KOPT-K1 (cell line): ENCODE results near the gene IL18R1.
"Not testable (repeated sequence)": the region's sequence is repeated elsewhere in the genome, so short reads cannot be mapped to it uniquely, and the experiment has no call there.

ENCODE experiments used
- H3K27ac ChIP-seq: fragments of 200-600 bp; sonication (generic); 2 replicates; pipeline ENCODE4 v1.5.1; 2016; ENCODE audit warnings: antibody characterized with exemption, mild to moderate bottlenecking, low read depth, low read length; ENCODE audit not compliant: poor library complexity, severe bottlenecking
- H3K36me3 ChIP-seq: fragments of 200-600 bp; sonication (generic); 2 replicates; pipeline ENCODE4 v1.5.1; 2017; ENCODE audit warnings: antibody characterized with exemption, mild to moderate bottlenecking, low read length, moderate library complexity; ENCODE audit not compliant: insufficient read depth
- H3K9me3 ChIP-seq: fragments of 200-600 bp; sonication (generic); 2 replicates; pipeline ENCODE4 v1.5.1; 2017; ENCODE audit warnings: antibody characterized with exemption, low read length, mild to moderate bottlenecking; ENCODE audit not compliant: insufficient read depth, poor library complexity, severe bottlenecking

Gene IL18R1

GRCh38 chr2:102355526-102356380, at the start of gene IL18R1:
Gene IL18R1 (plus strand): TSS chr2:102355796. CDS start chr2:102362661, 6,865 bp downstream.
- H3K9me3 ChIP-seq: no peaks in the 10 kb centered on the region
- no peaks in the 10 kb centered on the region for H3K36me3 ChIP-seq
- peak within 1 kb of the TSS; percentile 53 for H3K27ac ChIP-seq

- H3K9me3 ChIP-seq: no peaks in the 10 kb centered on the region
- no peaks in the 10 kb centered on the region for H3K36me3 ChIP-seq
- H3K27ac ChIP-seq: no peak overlapping the region
These were observed 49.5 kb upstream of the IL18R1 start for GRCh38 chr2:102306125-102306524.

DNA sequence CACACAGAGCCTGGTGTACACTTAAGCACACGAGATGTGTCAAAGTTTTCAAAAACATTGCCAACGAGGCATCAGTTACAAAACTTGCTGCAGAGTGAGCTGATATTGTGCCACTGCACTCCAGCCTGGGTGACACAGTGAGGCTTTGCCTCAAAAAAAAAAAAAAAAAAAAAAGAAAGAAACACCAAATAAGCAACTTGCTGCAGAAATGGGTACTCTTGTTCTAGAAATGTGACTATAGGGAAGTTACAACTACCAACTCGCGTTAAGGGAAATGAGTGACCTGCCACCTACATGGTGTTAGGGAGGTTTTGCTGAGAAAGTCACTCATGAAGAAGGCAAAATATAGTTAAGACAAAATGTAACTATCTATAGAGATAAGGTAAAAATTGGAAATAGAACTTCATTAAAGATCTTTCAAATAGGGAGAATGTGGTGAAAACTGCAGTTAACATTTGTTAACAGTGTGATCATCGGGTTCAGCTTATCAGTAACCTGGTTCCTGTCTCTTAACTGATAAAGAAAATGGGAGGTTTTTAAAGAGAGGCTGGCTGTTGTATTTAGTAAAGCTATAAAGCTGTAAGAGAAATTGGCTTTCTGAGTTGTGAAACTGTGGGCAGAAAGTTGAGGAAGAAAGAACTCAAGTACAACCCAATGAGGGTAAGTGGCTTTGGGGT, 44.5 kb upstream of the IL18R1 start, which contains the start of gene IL1RL1:
Gene IL1RL1, plus strand, starts transcription at position 600 of the 677 bp plus-strand sequence. CDS start 26,702 bp downstream, outside the sequence.
- Histone ChIP-seq H3K9me3 (no peaks in the 10 kb centered on the region), H3K27ac (no peak within 1 kb of the TSS), H3K36me3 (no peaks in the 10 kb centered on the region)

GRCh38 chr2:102313025-102313424, 42.6 kb upstream of the IL18R1 start:
- Histone ChIP-seq H3K9me3 (no peaks in the 10 kb centered on the region), H3K36me3 (no peaks in the 10 kb centered on the region), H3K27ac (no peak overlapping the region)

- no peak overlapping the region for H3K27ac ChIP-seq
- H3K36me3 ChIP-seq: no peaks in the 10 kb centered on the region
- H3K9me3 ChIP-seq: no peaks in the 10 kb centered on the region
These were observed 42.1 kb upstream of the IL18R1 start for GRCh38 chr2:102313471-102313870.

DNA sequence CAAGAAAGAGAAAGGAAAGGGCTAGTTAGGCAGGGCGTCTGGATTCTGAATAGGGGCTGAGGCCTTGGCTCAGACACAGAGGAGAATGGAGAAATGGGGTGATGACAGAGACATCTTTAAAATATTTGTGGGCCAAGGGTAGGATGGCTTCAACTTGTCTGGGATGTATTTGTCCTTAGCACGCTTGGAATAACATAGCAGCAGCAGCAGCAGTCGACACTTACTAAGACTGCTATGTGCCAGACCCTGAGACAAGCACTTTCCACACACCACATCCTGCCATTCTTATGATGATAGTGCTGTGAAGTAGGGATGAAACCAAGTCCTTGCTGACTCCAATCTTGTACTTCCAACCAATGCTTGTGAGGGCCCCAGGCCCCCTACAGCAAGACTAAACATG, 41.6 kb upstream of the IL18R1 start:
- Histone ChIP-seq H3K27ac (no peak overlapping the region), H3K9me3 (no peaks in the 10 kb centered on the region), H3K36me3 (no peaks in the 10 kb centered on the region)

- H3K9me3 ChIP-seq: no peaks in the 10 kb centered on the region
- H3K27ac ChIP-seq: no peak overlapping the region
- H3K36me3 ChIP-seq: no peaks in the 10 kb centered on the region
These were observed 39.7 kb upstream of the IL18R1 start for GRCh38 chr2:102315921-102316320.

GRCh38 chr2:102317715-102318114, 37.9 kb upstream of the IL18R1 start:
- Histone ChIP-seq H3K9me3 (no peaks in the 10 kb centered on the region), H3K36me3 (no peaks in the 10 kb centered on the region)

DNA sequence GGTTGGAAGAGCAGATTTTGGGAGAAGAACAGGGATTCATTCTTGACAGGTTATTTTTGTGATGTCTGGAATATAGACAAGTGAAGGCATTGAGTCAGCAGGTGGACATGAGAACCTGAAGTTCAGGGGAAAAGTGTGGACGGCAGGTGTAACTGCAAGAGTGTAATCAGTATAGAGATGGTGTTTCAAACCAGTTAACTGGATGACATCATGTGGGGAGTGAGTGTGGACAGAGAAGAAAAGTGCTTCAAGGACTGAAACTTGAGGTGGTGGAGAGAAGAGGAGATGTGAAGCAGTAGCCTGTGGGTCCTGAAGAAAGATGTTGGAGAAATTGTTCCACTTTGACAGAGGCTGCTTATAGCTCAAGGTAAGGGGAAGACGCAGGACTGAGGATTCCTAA, 37.2 kb upstream of the IL18R1 start:
- H3K27ac ChIP-seq: no peak overlapping the region
- no peaks in the 10 kb centered on the region for H3K36me3 ChIP-seq
- no peaks in the 10 kb centered on the region for H3K9me3 ChIP-seq

More at GRCh38 chr2:102317715-102318114, 37.9 kb upstream of the IL18R1 start:
- no peak overlapping the region for H3K27ac ChIP-seq

DNA sequence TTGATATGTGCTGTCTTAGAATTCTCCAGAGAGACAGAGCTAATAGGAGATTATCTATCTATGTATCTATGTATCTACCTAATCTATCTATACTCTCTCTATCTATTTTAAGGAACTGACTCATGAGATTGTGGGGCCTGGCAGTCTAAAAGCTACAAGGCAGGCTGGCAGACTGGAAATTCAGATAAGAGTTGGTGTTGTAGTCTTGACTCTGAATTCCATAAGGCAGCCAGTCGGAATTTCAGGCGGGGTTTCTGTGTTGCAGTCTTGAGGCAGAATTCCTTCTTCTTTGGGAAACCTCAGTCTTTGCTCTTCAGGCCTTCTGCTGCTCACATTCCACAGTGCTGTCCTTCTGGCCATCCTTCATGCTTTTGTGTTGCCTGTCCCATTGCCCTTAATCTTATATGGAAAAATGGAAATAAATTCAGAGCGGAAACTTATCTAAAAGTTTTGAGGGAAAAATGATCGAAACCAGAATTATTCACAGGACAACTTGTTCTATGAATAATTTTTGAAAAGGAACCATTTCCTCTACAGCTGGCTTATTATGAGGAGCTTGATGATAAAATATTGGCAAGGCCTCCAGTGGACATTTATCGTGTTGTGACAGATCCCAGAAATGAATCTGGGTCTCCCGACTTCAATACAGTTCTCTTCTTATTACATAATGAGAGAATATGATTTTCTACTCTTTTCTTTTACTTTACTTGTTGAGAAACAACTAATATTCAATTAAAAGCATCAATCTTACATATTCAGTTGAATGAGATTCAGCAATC, 33.5 kb upstream of the IL18R1 start:
- Histone ChIP-seq H3K36me3 (no peaks in the 10 kb centered on the region), H3K9me3 (no peaks in the 10 kb centered on the region)

DNA sequence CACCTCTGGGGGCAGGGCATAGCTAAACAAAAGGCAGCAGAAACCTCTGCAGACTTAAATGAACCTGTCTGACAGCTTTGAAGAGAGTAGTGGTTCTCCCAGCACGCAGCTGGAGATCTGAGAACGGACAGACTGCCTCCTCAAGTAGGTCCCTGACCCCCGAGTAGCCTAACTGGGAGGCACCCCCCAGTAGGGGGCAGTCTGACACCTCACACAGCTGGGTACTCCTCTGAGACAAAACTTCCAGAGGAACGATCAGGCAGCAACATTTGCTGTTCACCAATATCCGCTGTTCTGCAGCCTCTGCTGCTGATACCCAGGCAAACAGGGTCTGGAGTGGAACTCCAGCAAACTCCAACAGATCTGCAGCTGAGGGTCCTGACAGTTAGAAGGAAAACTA, 30.7 kb upstream of the IL18R1 start:
- H3K27ac ChIP-seq, H3K36me3 ChIP-seq, H3K9me3 ChIP-seq: not testable (repeated sequence)

More for the DNA sequence above, 33.5 kb upstream of the IL18R1 start:
- no peak overlapping the region for H3K27ac ChIP-seq

- no peaks in the 10 kb centered on the region for H3K9me3 ChIP-seq
- no peak overlapping the region for H3K27ac ChIP-seq
- no peaks in the 10 kb centered on the region for H3K36me3 ChIP-seq
These were observed 24.1 kb upstream of the IL18R1 start for GRCh38 chr2:102331311-102331980.

DNA sequence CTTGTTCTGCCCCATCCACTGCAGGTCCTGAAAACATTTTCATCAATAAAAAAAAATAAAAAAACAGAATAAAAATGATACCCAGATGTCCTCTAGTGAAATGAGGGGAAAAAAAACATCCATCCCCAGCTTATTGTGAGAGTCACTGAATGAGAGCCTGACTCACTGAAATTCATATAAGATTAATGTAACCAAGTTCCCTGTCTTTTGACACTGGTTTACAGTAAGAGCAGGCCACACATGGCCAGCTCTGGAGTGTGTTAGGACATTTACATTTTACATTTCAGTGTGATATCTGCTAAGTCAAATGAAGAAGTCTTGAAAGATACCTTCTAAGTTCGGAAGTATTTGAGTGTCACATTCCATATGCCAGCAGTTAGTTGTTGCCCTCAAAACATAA, 21.1 kb upstream of the IL18R1 start:
- Histone ChIP-seq H3K27ac (no peak overlapping the region), H3K9me3 (no peaks in the 10 kb centered on the region), H3K36me3 (no peaks in the 10 kb centered on the region)

- Histone ChIP-seq H3K27ac (no peak overlapping the region), H3K36me3 (no peaks in the 10 kb centered on the region), H3K9me3 (no peaks in the 10 kb centered on the region)
These were observed 19.7 kb upstream of the IL18R1 start for GRCh38 chr2:102335871-102336366.
